ENCODE data around the gene TTC27. TPM values are rescaled to one million over a fixed set of nuclear protein-coding genes. Genes with fewer than 3 reads are reported as not detected.

TTC27 gene
- total RNA-seq, result 7.5 TPM
- long read RNA-seq, transcript TTC27-201 (20 exons, 2,876 nt), result major isoform, 9 of 16 reads
- long read RNA-seq, partial matches to known transcripts, result 2 of 16 reads
- long read RNA-seq, other reads (novel, unspliced or antisense), result 5 of 16 reads

GRCh38 chr2:32627814-32628579 is at the start of gene TTC27:
Gene TTC27 (plus strand): TSS chr2:32628050. CDS start chr2:32628293, 243 bp downstream.
- intact Hi-C loops (cut with micrococcal nuclease), result no loop called here
- peaks cover 35% of the 10 kb centered on the region for H3K4me1 ChIP-seq

GRCh38 chr2:32591669-32592463 is 36.0 kb upstream of the TTC27 start:
- no peak for DNase-seq
- Histone ChIP-seq H3K4me1 (no peaks in the 10 kb centered on the region), H3K27ac (replicated peaks) (no peak overlapping the region), H3K27me3 (ENCODE audit: low read depth) (no peaks in the 10 kb centered on the region), H3K36me3 (no peaks in the 10 kb centered on the region), H3K9me3 (replicated peaks) (no peaks in the 10 kb centered on the region), H3K4me3 (no peak overlapping the region)
- no peak for TF ChIP-seq CTCF (IDR thresholded peaks at IDR 0.05; ENCODE audit: borderline replicate concordance)
- intact Hi-C loops (cut with micrococcal nuclease), result no loop called here

More at GRCh38 chr2:32627814-32628579, at the start of gene TTC27:
- Histone ChIP-seq H3K36me3 (peaks cover 30% of the 10 kb centered on the region), H3K27me3 (ENCODE audit: low read depth) (no peaks in the 10 kb centered on the region), H3K9me3 (replicated peaks) (no peaks in the 10 kb centered on the region), H3K27ac (replicated peaks) (peak within 1 kb of the TSS; percentile 81), H3K4me3 (peak within 1 kb of the TSS; percentile 98)
- TF ChIP-seq CTCF (IDR thresholded peaks at IDR 0.05; ENCODE audit: borderline replicate concordance), result no peak
- DNase-seq, result peak; percentile 95

- no peaks in the 10 kb centered on the region for H3K9me3 ChIP-seq (replicated peaks)
- H3K27ac ChIP-seq (replicated peaks), result no peak overlapping the region
- TF ChIP-seq CTCF (IDR thresholded peaks at IDR 0.05; ENCODE audit: borderline replicate concordance), result no peak
- intact Hi-C loops (cut with micrococcal nuclease), result no loop called here
- no peaks in the 10 kb centered on the region for H3K27me3 ChIP-seq (ENCODE audit: low read depth)
- peaks cover 22% of the 10 kb centered on the region for H3K36me3 ChIP-seq
- no peak for DNase-seq
- no peaks in the 10 kb centered on the region for H3K4me1 ChIP-seq
- no peak overlapping the region for H3K4me3 ChIP-seq
These were observed 33.3 kb upstream of the TTC27 start for GRCh38 chr2:32594573-32594972.

- Histone ChIP-seq H3K36me3 (peaks cover 87% of the 10 kb centered on the region), H3K27me3 (ENCODE audit: low read depth) (no peaks in the 10 kb centered on the region)
- intact Hi-C loops (cut with micrococcal nuclease), result no loop called here
These were observed 16.5 kb upstream of the TTC27 start for GRCh38 chr2:32611366-32611765.

More at GRCh38 chr2:32611366-32611765, 16.5 kb upstream of the TTC27 start:
- no peaks in the 10 kb centered on the region for H3K9me3 ChIP-seq (replicated peaks)
- H3K4me1 ChIP-seq, result no peaks in the 10 kb centered on the region
- H3K4me3 ChIP-seq, result no peak overlapping the region
- TF ChIP-seq CTCF (IDR thresholded peaks at IDR 0.05; ENCODE audit: borderline replicate concordance), result no peak
- no peak overlapping the region for H3K27ac ChIP-seq (replicated peaks)
- DNase-seq, result no peak
